ENCODE measurements around the gene FRS2. TPM values are rescaled to one million over a fixed set of nuclear protein-coding genes. Genes with fewer than 3 reads are reported as not detected.

Gene FRS2
- total RNA-seq, 1 experiment from 2014 or later, result 33.7 TPM

DNA sequence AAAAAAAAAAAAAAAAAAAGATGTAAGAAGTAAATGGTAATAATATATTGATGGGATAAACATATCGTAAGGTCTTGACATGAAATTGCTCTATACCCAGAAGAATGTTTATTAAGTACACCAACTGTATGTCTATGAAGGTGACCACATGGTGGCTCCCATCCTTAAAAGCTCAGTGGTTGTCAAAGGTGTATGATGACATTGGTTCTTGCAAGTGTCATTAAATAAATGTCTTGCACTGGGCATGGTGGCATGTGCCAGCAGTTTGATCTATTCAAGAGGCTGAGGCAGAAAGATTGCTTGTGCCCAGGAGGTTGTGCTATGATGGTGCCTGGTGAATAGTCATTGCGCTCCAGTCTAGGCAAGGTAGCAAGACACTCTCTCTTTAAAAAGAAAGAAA is 125.5 kb downstream of the FRS2 start:
- Histone ChIP-seq H3T11ph (ENCODE audit: low read length) (no peak overlapping the region), H2BK20ac (ENCODE audit: low read depth, low read length, poor library complexity, severe bottlenecking) (no peak overlapping the region), H3K18ac (ENCODE audit: insufficient read length, low read depth, low read length) (no peak overlapping the region), H3K9ac (ENCODE audit: extremely low read depth, insufficient read length, low read length) (no peak overlapping the region), H3K4me1 (ENCODE audit: insufficient read depth, low read length) (no peaks in the 10 kb centered on the region), H3K4ac (ENCODE audit: low read depth, low read length) (no peak overlapping the region), H2AK5ac (ENCODE audit: insufficient read length, low read length) (no peak overlapping the region), H3K23ac (ENCODE audit: insufficient read length, low read depth, low read length) (no peak overlapping the region), H2BK12ac (ENCODE audit: insufficient read length, low read depth, low read length) (no peak overlapping the region), H2BK120ac (ENCODE audit: low read depth, low read length, poor library complexity, severe bottlenecking) (no peak overlapping the region), H4K5ac (ENCODE audit: insufficient read length, low read depth, low read length) (no peak overlapping the region), H2AFZ (ENCODE audit: low read length) (no peak overlapping the region), H2BK5ac (ENCODE audit: insufficient read length, low read length) (no peak overlapping the region), H3K4me2 (ENCODE audit: insufficient read depth, insufficient read length, low read length) (no peak overlapping the region), H3K9me3 (ENCODE audit: control insufficient read depth, low read depth, low read length) (no peaks in the 10 kb centered on the region), H3K79me1 (ENCODE audit: insufficient read depth, low read depth, low read length, poor library complexity, severe bottlenecking) (no peaks in the 10 kb centered on the region), H3K23me2 (ENCODE audit: insufficient read length, low read depth, low read length, poor library complexity, severe bottlenecking) (no peaks in the 10 kb centered on the region), H4K20me1 (ENCODE audit: control insufficient read depth, insufficient read depth, insufficient read length) (no peaks in the 10 kb centered on the region), H4K8ac (replicated peaks; ENCODE audit: insufficient read length, low read depth, low read length) (no peak overlapping the region), H3K56ac (ENCODE audit: insufficient read length, low read depth, low read length) (no peak overlapping the region), H4K91ac (ENCODE audit: insufficient read length, low read depth, low read length) (no peak overlapping the region), H2BK15ac (ENCODE audit: low read depth, low read length) (no peak overlapping the region), H3K79me2 (ENCODE audit: insufficient read depth, low read length) (no peaks in the 10 kb centered on the region), H3K27ac (ENCODE audit: insufficient read length, low read depth, low read length) (no peak overlapping the region), H3K27me3 (ENCODE audit: insufficient read depth, low read length) (no peaks in the 10 kb centered on the region), H3K14ac (ENCODE audit: insufficient read depth, low read length) (no peak overlapping the region)
- Mint-ChIP-seq H3K27ac (no peak overlapping the region), H3K4me3 (no peak overlapping the region), H3K9me3 (no peaks in the 10 kb centered on the region), H3K27me3 (ENCODE audit: low read depth) (no peaks in the 10 kb centered on the region; the same call in 1 of the 2 replicates), H3K36me3 (ENCODE audit: insufficient read depth in 1 of 3, low read depth in 3 of 3) (peaks cover 61 to 92% (median 89%) of the 10 kb centered on the region in 3 experiments; a peak in 6 of 7 replicates), H3K4me1 (no peaks in the 10 kb centered on the region)
- no CpG with 5 or more reads among the region's 2 CpGs for WGBS (ENCODE audit: extremely low coverage, insufficient read length, low lambda C conversion rate)
- no peak for DNase-seq
- TF ChIP-seq, protein P1, sequence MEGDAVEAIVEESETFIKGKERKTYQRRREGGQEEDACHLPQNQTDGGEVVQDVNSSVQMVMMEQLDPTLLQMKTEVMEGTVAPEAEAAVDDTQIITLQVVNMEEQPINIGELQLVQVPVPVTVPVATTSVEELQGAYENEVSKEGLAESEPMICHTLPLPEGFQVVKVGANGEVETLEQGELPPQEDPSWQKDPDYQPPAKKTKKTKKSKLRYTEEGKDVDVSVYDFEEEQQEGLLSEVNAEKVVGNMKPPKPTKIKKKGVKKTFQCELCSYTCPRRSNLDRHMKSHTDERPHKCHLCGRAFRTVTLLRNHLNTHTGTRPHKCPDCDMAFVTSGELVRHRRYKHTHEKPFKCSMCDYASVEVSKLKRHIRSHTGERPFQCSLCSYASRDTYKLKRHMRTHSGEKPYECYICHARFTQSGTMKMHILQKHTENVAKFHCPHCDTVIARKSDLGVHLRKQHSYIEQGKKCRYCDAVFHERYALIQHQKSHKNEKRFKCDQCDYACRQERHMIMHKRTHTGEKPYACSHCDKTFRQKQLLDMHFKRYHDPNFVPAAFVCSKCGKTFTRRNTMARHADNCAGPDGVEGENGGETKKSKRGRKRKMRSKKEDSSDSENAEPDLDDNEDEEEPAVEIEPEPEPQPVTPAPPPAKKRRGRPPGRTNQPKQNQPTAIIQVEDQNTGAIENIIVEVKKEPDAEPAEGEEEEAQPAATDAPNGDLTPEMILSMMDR (conservative IDR thresholded peaks at IDR 0.05), result no peak
